Measurements from ENCODE around the gene SLC6A8.

Gene SLC6A8

DNA sequence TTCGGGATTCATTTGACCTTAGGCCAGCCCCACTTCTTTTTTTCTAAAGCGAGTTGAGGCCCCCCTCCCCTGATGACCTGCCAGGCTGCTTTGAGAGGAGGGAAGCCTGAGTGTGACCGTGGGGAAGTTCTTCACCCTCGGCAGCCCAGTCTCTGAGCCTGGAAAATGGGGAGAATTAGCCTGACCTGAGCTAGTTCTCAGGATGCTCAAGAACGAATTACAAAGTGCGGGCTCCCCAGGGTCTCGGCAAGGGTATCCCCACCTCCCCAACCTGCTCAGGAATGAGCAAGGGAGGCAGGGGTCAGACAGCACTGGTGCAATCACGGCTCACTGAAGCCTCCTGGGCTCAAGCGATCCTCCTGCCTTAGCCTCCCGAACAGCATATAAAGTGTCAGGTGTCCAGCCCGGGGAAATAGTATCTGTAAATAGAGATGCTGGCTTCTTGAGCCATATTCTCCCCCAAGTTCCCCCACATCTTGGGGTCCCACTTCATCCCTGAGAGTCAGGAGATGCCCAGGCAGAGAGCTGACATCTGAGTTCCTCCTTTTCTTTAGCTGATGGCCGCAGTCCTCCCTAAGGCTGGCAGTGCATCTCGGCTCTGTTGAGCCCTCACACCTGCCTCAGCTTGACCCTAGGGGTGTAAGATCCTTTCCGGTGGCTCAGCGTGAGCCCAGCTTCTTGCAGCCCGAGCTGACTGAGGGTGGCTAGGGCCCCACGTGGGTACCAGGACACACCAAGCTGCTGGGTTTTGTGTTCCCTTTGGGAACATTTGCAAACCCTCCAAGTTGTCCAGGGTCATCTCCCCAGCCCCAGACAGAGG is 39.2 kb upstream of the SLC6A8 start:
- no peak for DNase-seq

DNA sequence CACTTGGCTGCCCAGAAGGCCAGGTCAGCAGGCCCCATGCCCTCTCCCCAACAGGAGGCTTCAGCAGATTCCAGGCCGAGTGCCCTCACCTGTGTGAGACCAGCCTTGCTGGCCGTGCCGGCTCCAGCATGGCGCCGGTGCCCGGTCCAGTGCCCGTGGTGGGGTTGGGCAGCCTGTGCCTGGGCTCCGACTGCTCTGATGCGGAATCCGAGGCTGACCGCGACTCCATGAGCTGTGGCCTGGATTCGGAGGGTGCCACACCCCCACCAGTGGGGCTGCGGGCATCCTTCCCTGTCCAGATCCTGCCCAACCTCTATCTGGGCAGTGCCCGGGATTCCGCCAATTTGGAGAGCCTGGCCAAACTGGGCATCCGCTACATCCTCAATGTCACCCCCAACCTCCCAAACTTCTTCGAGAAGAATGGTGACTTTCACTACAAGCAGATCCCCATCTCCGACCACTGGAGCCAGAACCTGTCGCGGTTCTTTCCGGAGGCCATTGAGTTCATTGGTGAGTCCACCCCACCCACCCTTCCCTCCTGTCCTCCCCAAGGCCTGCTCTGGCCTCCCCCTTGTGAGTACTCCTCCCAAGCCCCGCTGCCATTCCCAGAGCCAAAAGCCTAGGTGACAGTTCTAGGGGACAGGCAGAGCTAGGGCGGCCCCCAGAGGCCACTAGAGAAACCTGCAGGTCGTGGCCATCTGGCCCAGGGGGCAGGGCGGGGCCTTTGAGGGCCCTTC is 38.4 kb upstream of the SLC6A8 start:
- DNase-seq: peak; percentile 5

DNA sequence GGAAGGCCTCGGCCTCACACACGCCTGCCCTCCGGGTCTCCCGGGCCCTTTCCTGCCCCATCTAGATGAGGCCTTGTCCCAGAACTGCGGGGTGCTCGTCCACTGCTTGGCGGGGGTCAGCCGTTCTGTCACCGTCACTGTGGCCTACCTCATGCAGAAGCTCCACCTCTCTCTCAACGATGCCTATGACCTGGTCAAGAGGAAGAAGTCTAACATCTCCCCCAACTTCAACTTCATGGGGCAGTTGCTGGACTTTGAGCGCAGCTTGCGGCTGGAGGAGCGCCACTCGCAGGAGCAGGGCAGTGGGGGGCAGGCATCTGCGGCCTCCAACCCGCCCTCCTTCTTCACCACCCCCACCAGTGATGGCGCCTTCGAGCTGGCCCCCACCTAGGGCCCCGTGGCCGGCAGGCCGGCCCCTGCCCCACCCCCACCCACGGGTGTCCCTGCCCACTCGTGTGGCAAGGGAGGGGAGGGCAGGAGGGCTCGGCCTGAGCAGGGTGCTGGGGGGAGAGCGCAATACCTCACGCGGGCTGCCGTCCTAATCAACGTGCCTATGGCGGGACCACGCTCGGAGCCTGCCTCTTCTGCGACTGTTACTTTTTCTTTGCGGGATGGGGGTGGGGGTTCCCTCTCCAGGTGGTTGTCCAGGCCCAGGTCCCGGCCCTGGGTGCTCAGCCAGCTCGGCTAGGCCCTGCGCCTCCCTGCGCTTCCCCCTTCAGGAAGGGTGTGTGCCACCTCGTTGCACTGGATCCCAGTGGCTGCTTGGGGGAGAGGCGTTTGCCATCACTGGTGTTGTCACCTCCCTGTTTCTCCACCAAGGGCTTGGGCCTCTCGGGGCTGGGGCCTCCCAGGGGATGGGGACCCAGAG is 37.6 kb upstream of the SLC6A8 start:
- no peak for DNase-seq

DNA sequence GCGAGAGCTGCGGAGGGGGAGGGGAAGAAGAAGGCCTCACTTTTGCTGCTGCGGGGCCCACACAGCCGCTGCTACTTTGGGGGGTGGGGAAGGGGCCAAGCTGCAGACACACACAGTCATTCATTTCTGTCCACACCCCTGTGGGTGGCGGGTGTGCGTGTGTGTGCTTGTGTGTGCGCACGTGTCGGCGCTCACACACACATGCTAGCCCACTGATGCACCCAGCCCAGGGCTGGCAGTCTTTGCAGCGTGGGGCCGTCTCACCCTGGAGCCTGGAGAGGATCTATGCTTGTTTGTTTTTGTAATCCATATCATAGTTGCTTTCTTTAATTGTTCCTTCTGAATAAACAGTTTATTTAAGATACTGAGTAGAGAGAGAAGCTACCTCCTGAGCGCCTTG is 36.8 kb upstream of the SLC6A8 start:
- no peak for DNase-seq

DNA sequence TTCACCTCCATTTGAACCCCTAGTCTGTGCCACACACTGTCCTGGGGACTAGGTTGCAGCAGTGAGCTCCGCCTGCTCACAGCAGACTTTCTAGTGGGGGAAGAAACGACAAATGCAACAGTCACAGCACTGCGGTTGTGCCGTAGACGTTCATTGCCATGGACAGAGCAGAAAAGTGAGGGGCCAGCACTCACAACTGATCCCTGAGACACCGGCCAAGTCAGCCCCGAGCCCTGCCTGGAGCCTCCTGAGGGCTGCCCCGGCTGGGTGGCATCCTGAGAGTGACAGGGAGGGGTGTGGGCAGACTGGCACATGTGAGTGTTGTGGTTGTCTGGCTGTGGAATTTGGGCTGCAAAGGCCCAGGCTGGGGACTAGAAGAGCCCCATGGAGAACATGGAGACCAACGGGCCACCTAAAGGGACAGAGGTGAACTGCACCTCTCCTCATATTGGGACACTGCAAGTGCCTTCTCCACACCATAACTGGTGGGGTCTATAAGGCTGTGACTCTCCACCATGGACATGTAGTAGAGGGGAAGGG is 36.1 kb upstream of the SLC6A8 start:
- DNase-seq: no peak

DNA sequence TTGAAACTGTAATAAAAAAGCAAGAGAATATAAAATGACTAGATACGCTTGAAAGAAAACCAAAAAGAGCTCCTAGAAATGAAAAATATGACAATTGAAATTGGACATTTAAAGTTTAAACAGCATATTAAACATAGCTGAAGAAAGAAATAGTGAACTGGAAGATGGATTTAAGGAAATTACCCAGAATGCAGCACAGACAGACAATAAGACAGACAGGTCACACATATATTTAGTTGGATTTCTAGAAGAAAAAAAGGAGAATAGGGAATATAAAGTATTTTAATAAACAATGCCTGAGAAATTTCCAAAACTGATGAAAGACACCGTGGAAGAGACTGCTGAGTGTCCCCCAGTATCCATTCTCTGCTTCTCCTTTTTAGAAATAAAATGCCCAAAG is 34.2 kb upstream of the SLC6A8 start:
- no peak for DNase-seq

DNA sequence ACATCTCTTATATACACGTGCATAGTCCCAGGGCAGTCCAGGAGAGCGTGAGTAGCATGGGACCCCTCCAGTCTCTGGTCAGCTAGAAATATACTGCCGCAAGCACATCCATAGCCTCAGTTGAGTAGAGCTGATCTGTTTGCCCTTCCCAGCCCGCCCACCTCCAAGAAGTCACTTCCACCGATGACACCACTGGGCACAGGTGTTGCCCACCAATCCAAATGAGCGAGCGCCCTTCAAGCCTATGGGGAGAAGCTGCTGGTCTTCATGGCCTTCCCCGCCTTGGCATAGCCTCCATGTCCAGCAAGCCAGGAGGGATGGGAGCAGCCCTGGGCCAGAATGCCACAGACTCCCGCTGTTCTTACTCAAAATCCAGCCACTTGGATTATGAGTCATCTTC is 30.6 kb upstream of the SLC6A8 start:
- DNase-seq: no peak

DNA sequence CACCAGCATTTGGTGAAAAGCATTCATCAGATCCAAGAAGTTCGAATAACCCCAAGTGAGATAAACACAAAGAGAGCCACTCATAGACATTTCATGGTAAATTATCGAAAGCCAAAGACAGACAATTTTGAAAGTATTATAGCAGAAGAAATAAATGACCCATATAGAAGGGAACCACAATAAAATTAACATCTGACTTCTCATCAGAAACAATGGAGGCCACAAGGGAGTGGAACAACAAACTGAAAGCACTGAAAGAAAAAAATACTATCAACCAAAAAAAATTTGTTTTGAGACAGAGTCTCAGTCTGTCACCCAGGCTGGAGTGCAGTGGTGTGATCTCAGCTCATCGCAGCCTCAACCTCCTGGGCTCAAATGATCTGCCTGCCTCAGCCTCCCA is 28.5 kb upstream of the SLC6A8 start:
- DNase-seq: no peak

DNA sequence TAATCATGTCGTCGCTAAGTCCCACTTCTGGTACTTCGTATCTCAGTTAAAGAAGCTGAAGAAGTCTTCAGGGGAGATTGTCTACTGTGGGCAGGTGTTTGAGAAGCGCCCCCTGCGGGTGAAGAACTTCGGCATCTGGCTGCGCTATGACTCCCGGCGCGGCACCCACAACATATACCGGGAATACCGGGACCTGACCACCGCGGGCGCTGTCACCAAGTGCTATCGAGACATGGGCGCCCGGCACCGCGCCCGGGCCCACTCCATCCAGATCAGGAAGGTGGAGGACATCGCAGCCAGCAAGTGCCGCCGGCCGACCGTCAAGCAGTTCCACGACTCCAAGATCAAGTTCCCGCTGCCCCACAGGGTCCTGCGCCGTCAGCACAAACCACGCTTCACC is 25.5 kb upstream of the SLC6A8 start:
- DNase-seq: no peak

DNA sequence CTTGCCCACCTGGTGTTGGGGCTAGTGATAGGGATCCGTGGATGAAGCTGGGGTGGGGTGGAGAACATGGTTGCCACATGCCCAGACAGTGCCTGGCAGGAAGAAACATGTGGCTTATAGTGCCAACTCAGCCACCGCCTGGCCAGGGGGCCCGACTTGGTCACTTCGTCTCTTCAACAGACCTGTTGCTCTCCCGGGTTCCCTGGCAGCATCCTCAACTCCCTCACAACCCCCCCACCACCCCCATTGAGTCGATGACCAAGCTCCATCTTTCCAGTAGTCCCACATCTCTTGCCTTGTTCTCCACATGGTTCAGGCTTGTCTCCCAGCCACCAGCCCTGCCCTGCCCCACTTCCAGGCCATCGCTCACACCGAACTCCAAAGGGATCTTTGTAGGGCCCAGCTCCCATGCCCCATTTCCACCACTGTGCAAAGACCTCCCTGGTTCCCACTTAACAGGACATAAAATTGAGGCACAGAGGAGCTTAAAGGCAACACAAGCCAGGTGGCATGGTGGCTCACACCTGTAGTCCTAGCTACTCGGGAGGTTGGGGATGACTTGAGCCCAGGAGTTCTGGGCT is 21.9 kb upstream of the SLC6A8 start:
- DNase-seq: no peak

DNA sequence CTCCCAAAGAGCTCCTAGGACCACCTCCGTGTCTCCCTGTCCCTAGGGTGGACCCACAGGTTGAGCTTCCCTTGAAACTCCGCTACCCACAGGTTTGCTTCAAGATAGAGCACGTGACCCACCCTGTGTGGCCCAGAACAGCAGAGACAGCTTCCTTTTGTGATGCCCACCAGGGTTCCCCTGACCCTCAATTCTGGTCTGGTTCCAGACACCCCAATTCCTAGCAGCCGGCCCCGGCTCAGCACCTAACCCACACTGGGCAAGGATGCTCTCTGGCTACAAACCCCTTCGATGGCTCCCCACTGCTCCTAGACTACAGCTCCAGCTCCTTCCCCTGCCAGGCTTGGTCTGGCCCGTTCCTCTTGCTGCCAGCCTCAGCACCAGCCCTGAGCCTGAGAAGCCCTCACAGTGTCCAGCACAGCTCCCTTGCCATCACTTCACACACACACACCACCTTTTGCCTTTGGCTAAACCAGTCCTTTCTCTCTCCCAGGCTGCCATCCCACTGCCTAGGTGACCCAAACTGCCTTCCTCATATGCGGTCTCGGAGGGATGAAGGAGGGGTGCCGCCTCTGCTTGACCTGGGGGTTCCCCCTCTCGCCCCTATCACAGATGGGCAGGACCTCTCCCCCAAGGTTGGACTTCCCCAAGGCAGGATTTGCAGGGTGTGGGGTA is 20.3 kb upstream of the SLC6A8 start:
- DNase-seq: no peak

DNA sequence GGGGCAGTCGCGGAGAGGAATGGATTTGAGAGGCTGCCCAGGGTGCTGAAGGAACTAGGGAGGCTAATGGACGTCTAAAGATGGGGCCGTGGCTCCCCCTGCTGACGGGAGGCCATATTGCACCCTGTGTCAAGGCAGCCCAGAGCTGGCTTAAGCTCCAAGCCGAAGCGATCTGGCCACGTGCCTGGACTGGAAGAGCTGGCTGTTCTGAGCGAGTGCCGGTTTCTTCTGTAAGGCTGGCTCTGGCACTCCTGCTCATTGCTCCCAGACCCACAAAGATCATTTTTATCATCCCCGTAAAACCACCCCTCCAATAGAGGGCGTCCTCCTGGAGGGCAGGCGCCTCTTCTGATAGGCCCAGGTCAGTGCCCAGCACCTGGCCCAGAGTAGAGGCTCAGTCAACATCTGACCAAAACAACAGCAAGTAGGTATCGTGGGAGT is 19.8 kb upstream of the SLC6A8 start:
- no peak for DNase-seq

DNA sequence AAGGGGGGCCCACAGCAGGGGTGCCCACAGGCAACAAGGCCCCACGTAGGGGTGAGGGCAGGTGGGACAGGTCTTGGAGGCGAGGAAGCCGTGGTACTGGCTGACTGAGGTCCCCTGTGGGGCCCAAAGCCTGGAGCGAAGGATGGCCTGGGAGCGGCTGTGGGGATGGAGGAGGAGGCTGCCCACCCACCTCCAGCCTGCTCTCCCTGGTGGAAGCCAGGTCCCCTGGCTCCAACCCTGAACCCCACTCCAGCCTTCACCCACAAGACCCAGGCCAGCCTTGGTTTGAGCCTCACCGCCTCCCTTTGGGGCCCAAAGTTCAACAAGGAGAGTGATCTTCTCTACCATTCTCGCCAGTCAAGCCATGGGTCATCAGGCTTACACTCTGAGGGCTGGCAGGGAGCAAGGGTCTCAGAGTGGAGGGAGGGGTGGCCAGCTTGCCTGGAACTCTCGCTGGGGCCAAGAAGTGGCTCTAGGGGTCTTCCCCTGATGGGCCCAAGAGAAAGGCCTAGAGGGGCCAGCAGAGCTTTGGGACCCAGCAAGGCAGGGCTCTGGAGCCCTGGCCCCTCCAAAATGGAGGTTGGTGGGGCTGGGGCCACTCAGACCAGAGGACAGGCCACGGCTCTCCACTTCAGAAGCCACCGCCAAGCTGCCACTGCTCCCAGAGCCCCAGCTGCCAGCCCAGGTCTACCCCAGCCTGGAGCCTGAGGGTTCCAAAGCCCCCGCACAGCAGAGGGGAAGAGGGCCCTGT is 19.1 kb upstream of the SLC6A8 start:
- DNase-seq: no peak

DNA sequence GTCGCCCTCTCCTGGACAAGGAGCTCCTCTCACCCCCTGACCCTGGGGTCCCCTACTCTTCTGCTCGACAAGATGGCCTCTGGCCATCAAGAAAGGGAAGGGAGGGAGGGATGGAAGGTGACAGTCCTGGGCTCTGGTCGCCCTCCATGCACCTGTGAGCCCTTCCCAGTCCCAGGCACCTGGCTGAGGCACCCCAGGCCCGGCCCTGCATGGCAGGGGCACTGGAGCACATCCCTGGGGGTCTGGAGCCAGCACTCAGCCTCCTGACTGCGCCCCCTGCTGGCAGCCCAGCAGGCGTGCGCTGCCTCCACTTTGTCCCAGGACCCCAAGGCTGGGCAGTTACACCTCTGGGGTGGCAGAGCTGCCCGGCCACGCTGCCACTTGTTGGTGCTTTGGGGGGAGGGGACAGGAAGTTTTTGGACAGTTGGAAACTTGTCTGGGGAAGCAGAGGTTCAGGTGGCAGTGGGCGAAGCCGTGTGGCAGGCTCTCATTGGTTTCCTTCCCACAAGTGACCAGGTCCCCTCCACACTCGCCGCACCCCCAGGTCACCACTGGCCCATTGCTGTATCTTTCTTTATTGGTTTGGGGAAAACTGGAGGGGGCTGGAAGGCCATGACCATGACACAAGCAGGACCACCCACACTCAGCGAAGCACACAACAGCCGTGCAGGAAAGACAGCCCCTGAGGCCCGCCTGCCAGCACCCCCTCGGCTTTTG is 18.4 kb upstream of the SLC6A8 start:
- DNase-seq: no peak

DNA sequence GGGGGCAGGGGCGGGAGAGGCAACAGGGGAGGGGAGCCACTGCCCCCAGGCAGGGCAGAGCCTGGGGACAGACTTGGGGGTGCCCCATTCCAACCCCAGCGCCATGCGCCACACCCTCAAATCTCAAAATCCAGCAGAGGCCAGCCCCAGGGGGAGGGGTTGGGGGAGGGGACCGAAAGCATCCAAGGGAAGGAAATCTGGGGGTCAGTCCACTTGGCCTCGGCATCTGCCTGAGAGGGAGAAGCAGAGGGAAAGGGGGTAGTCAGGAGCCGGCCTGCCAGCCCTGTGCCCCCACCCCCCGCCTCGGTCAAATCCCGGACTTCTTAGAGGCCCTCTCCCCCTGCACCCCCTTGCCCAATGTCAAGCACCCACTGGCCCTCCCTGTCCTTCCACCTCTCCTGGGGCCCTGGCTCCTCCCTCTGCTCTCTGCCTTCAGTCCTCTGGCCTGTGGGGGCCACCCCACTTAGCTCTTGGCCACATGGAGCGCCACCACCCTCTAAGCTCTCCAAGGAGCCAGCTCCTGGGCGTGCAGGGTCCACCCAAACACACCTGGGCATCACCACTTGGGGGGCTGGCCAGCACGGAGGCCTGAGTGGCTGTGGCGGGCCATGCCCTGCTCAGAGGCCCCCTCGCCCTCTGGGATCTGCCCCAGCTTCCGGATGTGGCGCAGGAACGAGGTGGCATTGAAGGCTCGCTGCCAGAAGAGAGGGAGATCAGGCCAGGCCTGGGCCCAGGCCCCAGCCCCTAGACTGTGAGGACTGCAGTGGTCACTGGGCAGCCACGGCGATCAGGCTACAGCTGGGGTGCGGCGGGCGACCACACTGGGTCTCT is 17.6 kb upstream of the SLC6A8 start:
- no peak for DNase-seq

DNA sequence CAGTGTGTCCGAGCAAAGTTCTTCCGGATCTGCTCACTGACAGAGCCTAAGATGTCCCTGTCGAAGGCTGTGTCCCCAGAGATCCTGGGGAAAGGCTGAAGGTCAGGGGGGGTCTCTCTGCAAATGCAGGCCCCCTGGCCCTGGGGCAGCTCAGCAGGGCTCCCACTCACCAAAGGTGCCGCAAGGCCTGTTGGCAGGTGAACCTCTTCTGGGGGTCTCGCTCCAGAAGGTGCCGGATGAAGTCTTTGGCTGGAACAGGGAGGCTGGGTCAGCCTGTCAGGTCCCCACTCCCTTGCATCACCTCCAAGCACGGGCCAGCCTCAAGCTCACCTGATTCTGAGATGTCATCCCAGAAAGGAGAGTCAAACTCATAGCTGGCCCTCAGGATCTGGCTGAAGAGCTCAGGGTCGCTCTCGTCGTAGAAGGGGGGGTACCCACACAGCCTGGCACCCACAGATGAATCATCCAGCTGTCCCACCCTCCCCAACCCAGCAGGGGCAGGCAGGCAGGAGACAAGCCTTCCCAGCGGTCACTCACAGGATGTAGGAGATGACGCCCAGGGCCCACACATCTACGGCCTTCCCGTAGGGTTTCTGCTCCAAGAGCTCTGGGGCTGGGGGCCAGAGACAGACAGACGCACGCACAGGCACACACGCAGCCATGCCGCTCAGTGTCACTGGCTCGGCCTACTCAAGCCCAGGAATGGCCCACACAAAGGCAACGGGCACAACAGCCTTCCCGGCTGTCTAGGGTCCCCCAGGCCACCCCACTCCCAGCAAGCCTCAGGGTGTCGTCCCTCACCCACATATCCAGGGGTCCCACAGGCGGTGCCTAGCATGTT is 16.8 kb upstream of the SLC6A8 start:
- DNase-seq: no peak

DNA sequence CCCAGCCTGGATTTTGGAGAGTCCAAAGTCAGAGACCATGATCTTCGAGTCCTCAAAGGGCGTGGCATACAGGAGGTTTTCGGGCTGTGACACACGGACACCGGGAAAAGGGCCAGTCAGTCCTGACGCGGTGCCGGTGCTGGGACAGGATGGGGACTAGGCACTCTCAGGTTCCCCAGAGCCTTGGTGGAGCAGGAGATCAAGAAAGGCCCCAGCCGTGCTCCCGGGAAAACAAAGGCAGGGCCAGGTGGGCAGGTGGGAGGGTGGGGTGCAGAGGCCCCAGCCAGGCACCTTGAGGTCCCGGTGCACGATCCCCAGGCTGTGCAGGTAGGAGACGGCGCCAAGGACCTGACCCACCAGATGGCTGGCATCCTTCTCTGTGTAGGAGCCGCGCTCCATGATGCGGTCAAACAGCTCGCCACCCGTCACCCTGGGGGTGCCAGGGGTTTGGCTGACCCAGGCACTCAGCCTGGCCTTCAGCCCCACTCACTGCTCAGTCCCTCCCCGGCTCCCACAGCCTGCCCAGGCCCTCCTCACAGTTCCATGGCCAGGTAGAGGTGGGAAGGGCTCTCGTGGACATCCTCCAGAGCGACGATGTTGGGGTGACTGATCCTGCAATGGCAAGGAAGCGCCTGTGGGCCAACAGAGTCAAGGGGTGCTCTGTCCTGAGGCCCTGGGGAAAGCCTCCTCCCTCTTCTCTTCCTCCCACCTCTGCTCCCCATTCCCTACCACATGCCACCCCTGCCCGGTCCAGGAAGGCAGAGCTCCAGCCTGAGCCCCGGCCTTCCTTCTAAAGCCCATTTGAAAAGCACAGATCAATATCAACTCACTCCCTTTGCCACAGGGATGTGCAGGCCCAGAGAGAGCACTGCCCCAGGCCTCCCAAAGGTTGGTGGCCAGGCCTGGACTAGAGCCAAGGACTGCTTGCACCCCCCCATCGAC is 15.9 kb upstream of the SLC6A8 start:
- no peak for DNase-seq
